Glutamatergic neuron (in vitro differentiated cells): ENCODE data around the gene CELF5. TPM values are rescaled to one million over a fixed set of nuclear protein-coding genes. Genes with fewer than 3 reads are reported as not detected.
"Not testable (repeated sequence)": the region's sequence is repeated elsewhere in the genome, so short reads cannot be mapped to it uniquely, and the experiment has no call there.

Experiments used
- DNase-seq: peaks from one replicate; pipeline ENCODE4 v3.0.0; 2022
- H3K27ac Mint-ChIP-seq: one replicate; pipeline ENCODE4 v1.8.0; 2020; ENCODE audit warnings: mild to moderate bottlenecking, mixed read lengths, inconsistent platforms; ENCODE audit not compliant: unreplicated experiment
- H3K27me3 Mint-ChIP-seq: one replicate; pipeline ENCODE4 v1.8.0; 2020; ENCODE audit warnings: mild to moderate bottlenecking, moderate library complexity, mixed read lengths, inconsistent platforms; ENCODE audit not compliant: unreplicated experiment
- H3K36me3 Mint-ChIP-seq: one replicate; pipeline ENCODE4 v1.8.0; 2020; ENCODE audit warnings: mild to moderate bottlenecking, mixed read lengths, inconsistent platforms; ENCODE audit not compliant: unreplicated experiment
- H3K4me1 Mint-ChIP-seq: one replicate; pipeline ENCODE4 v1.8.0; 2020; ENCODE audit warnings: mild to moderate bottlenecking, low read depth, mixed read lengths, inconsistent platforms; ENCODE audit not compliant: unreplicated experiment
- H3K4me3 Mint-ChIP-seq: one replicate; pipeline ENCODE4 v1.8.0; 2020; ENCODE audit warnings: mild to moderate bottlenecking, mixed read lengths, inconsistent platforms; ENCODE audit not compliant: unreplicated experiment
- H3K9me3 Mint-ChIP-seq: one replicate; pipeline ENCODE4 v1.8.0; 2020; ENCODE audit warnings: mild to moderate bottlenecking, moderate library complexity, mixed read lengths, inconsistent platforms; ENCODE audit not compliant: unreplicated experiment
- CTCF ChIP-seq: fragments of 200-600 bp; sonication (generic); IDR thresholded peaks from one replicate; pipeline ENCODE4 v1.5.0; 2021; ENCODE audit not compliant: partially characterized antibody, unreplicated experiment
- total RNA-seq: library from RNA; stranded (reverse); fragmentation: NEBNext Ultra II Directional; extraction: Animal tissue kit (Norgen Biotek cat#: 25700); gene quantifications from one replicate; pipeline ENCODE4 v1.2.1, GENCODE V29; 2021; ENCODE audit not compliant: unreplicated experiment

CELF5 gene
- total RNA-seq, 1 donor from 2014 or later: 12.5 TPM

DNA sequence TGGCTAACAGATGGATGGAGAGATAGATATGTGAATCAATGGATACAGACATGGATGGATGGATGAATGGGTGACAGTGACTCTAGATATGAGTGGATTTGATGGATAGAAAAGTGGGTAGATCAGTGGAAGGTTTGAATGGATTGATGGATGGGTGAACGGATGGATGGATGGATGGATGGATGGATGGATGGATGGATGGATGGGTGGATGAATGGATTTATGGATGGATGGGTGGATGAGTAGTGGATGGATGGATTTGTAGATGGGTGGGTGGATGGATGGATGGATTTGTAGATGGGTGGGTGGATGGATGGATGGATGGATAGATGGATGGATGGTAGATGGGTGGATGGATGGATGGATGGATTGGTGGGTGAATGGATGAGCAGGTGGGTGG lies 6.8 kb downstream of the CELF5 start:
- no peak for TF ChIP-seq CTCF
- DNase-seq: no peak
- Mint-ChIP-seq H3K36me3 (no peaks in the 10 kb centered on the region), H3K4me1 (peaks cover 4% of the 10 kb centered on the region), H3K27ac (no peak overlapping the region), H3K9me3 (peaks cover 4% of the 10 kb centered on the region), H3K27me3 (peaks cover 15% of the 10 kb centered on the region), H3K4me3 (no peak overlapping the region)

GRCh38 chr19:3233116-3233515 lies 8.7 kb downstream of the CELF5 start:
- no peak for DNase-seq
- peaks cover 4% of the 10 kb centered on the region for H3K4me1 Mint-ChIP-seq
- no peak overlapping the region for H3K27ac Mint-ChIP-seq
- H3K9me3 Mint-ChIP-seq: peaks cover 4% of the 10 kb centered on the region
- no peaks in the 10 kb centered on the region for H3K36me3 Mint-ChIP-seq
- no peak overlapping the region for H3K4me3 Mint-ChIP-seq
- peaks cover 10% of the 10 kb centered on the region for H3K27me3 Mint-ChIP-seq
- TF ChIP-seq CTCF: no peak

DNA sequence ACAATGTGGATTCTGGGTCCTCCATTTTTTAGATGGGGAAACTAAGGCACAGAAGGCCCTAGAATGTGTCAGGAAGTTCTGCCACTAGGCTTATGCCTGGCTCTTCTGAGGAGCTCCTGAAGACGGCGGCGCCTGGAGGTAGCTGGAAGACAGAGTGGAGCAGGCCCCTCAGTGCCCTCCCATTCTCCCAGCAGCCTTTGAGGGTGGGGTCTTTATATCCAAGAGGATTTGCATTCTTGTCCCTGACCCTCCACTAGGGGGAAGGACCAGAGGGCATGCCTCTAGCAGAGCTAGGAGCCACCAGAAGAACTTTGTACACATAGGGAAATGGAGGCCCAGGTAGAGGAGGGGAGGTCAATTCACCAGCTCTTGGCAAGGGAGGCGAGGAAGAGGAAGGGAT lies 9.4 kb downstream of the CELF5 start:
- Mint-ChIP-seq H3K9me3 (peaks cover 4% of the 10 kb centered on the region), H3K4me3 (no peak overlapping the region), H3K27me3 (peaks cover 10% of the 10 kb centered on the region), H3K4me1 (peaks cover 4% of the 10 kb centered on the region), H3K27ac (no peak overlapping the region), H3K36me3 (no peaks in the 10 kb centered on the region)
- TF ChIP-seq CTCF: no peak
- no peak for DNase-seq

- peaks cover 4% of the 10 kb centered on the region for H3K9me3 Mint-ChIP-seq
- H3K4me3 Mint-ChIP-seq: no peak overlapping the region
- H3K27ac Mint-ChIP-seq: no peak overlapping the region
- H3K4me1 Mint-ChIP-seq: peaks cover 4% of the 10 kb centered on the region
- no peak for TF ChIP-seq CTCF
- H3K36me3 Mint-ChIP-seq: no peaks in the 10 kb centered on the region
- H3K27me3 Mint-ChIP-seq: peaks cover 8% of the 10 kb centered on the region
- DNase-seq: no peak
Observed at GRCh38 chr19:3234800-3235199, 10.3 kb downstream of the CELF5 start.

DNA sequence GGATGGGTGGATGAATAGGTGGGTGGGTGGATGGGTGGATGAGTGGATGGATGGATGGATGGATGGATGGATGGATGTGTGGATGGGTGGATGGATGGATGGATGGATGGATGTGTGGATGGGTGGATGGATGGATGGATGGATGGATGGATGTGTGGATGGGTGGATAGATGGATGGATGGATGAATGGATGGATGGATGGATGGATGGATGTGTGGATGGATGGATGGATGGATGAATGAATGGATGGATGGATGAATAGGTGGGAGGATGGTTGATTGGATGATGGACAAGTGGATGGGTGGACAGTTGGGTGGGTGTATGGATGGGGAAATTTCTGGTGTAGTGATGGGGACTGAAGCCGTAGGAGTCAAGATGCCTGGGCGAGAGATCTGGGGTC lies 11.1 kb downstream of the CELF5 start:
- H3K9me3 Mint-ChIP-seq, H3K27ac Mint-ChIP-seq, DNase-seq, H3K4me1 Mint-ChIP-seq, H3K4me3 Mint-ChIP-seq, H3K36me3 Mint-ChIP-seq, H3K27me3 Mint-ChIP-seq: not testable (repeated sequence)

DNA sequence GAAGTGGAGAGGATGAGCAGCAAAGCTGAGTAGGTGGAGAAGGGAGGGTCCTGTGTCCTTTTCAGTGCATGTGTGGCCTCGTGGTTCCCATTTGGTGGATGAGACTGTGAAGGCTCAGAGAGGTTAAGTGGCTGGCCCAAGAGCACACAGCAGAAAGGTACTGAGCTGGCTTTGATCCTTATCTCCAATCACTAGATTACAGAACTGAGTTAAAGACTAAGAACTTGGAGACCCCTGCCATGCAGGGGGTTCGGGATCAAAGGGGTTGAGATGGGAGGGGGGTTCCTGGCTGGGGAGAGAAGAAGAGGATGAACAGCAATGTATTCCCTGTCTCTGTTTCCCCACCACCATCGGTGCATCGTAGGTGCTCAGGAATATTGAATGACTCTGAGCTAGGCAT lies 11.8 kb downstream of the CELF5 start:
- H3K4me3 Mint-ChIP-seq: no peak overlapping the region
- H3K27ac Mint-ChIP-seq: no peak overlapping the region

More for the DNA sequence above, 11.8 kb downstream of the CELF5 start:
- Mint-ChIP-seq H3K36me3 (no peaks in the 10 kb centered on the region), H3K4me1 (peaks cover 4% of the 10 kb centered on the region), H3K9me3 (peaks cover 4% of the 10 kb centered on the region), H3K27me3 (peaks cover 8% of the 10 kb centered on the region)
- DNase-seq: no peak
- TF ChIP-seq CTCF: no peak
